H1 (cell line): ENCODE measurements around the gene PTPRD. TPM values are rescaled to one million over a fixed set of nuclear protein-coding genes. Genes with fewer than 3 reads are reported as not detected.

ENCODE experiments used
- GABPA ChIP-seq: IDR thresholded peaks from 2 replicates; pipeline ENCODE4 v1.6.1; 2011; ENCODE audit warnings: mild to moderate bottlenecking, low read length, moderate library complexity, borderline replicate concordance; ENCODE audit not compliant: insufficient read depth
- RNF2 ChIP-seq: fragments of 200-900, 300-1000 bp; sonication (generic); IDR thresholded peaks from 2 replicates; pipeline ENCODE4 v1.7.1; 2016; ENCODE audit warnings: borderline replicate concordance, low read depth, mild to moderate bottlenecking, antibody characterized with exemption, low read length; ENCODE audit not compliant: poor library complexity, severe bottlenecking; ENCODE audit errors: missing control alignments
- polyA plus RNA-seq, 7 experiments: library from polyadenylated mRNA; depleted of rRNA in 3 of 7; stranded (reverse) in 5 of 7; unstranded in 2 of 7; fragments of >200 nt in 5 of 7; fragments of 200-250 nt in 2 of 7; gene quantifications; 1 replicate in 5 of 7; 2 replicates in 1 of 7; 4 replicates in 1 of 7; pipeline versions ENCODE4 v1.2.1 to v1.2.3, GENCODE V29; 2011 to 2013; ENCODE audit warnings: missing spikeins in 2 of 7, mixed read lengths in 2 of 7
- total RNA-seq: library from RNA; stranded (reverse); fragmentation: NEBNext Ultra II Directional; extraction: Animal tissue kit (Norgen Biotek cat#: 25700); gene quantifications from 2 replicates; pipeline ENCODE4 v1.2.1, GENCODE V29; 2021
- TF ChIP-seq, protein P1 (sequence below): IDR thresholded peaks from 2 replicates; pipeline ENCODE4 v1.6.1; 2011; ENCODE audit warnings: low read length, improper control_type of control experiment

Gene PTPRD
- total and polyA plus RNA-seq, 2 of the 8 experiments (the other 6 are each of a cell fraction or from before 2014, with no cell fraction given): 17.2 to 77.0 TPM

DNA sequence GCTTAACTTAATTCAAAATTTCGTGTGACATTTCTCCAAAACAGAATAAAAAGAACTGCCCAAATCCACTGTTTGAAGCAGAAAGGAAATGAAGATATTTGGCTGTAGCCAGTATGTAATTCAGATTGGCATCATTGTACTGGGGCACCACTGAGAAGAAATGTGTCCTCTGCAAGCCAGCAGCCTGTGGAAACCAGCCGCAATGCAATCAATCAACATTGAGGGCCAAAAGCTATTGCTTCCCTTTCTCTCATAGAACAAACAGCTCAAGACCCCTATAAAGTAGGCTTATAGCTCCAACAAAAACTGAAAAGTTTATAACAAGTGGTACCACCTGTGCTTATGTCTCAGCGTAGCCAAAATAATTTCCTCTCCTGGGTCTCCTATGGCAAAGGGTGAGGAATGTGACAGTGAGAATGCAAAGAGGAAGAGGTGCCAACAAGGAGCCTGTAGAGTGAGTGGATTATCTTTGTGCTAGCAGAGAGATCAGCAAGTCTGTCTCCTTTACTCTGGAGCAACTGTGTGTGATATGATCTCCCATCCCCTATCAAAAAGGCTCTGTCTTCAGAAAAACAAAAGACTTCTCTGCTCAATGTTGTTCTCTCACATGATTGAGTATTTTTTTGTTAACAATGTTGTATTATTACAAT is 1740.9 kb downstream of the PTPRD start (continued):
- TF ChIP-seq, protein P1, sequence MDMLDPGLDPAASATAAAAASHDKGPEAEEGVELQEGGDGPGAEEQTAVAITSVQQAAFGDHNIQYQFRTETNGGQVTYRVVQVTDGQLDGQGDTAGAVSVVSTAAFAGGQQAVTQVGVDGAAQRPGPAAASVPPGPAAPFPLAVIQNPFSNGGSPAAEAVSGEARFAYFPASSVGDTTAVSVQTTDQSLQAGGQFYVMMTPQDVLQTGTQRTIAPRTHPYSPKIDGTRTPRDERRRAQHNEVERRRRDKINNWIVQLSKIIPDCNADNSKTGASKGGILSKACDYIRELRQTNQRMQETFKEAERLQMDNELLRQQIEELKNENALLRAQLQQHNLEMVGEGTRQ: no peak
- no peak for TF ChIP-seq GABPA
- TF ChIP-seq RNF2: no peak
- TF ChIP-seq, all 59 proteins: peak for 0
